Urinary bladder (tissue), 4 donors: Measurements from ENCODE around the gene NOS1AP. TPM values are rescaled to one million over a fixed set of nuclear protein-coding genes. Genes with fewer than 3 reads are reported as not detected.

Experiments
- DNase-seq: peaks from one replicate; pipeline ENCODE4 v3.0.0-alpha.2; 2015; ENCODE audit errors: extremely low spot score
- H3K27ac ChIP-seq: one replicate; pipeline ENCODE4 v1.5.1; 2013; ENCODE audit warnings: low read depth, mild to moderate bottlenecking, moderate library complexity
- H3K36me3 ChIP-seq: one replicate; pipeline ENCODE4 v1.6.1; 2013; ENCODE audit warnings: mild to moderate bottlenecking, moderate library complexity; ENCODE audit not compliant: insufficient read depth
- H3K4me1 ChIP-seq: one replicate; pipeline ENCODE4 v1.6.1; 2013; ENCODE audit warnings: mild to moderate bottlenecking, moderate library complexity; ENCODE audit not compliant: insufficient read depth
- H3K4me3 ChIP-seq: one replicate; pipeline ENCODE4 v1.5.1; 2013; ENCODE audit warnings: low read depth, low read length
- WGBS: extraction: QIAGEN DNeasy Blood & Tissue Kit; methylation state at CpG from one replicate; pipeline ENCODE4 v1.1.7; 2013; 5-methylcytosine and 5-hydroxymethylcytosine counted together
- polyA plus RNA-seq: library from polyadenylated mRNA; stranded (reverse); fragments of 200-250 nt; gene quantifications from one replicate; pipeline ENCODE4 v1.2.3, GENCODE V29; 2013
- total RNA-seq: library from RNA; depleted of rRNA; stranded (reverse); fragments of >200 nt; gene quantifications from one replicate; pipeline ENCODE4 v1.2.3, GENCODE V29; 2014
- donor health status: healthy with polysubstance abuse.
- donor health status: healthy.

Gene NOS1AP
- total and polyA plus RNA-seq, 2 donors, result 0.92 to 2.0 TPM

DNA sequence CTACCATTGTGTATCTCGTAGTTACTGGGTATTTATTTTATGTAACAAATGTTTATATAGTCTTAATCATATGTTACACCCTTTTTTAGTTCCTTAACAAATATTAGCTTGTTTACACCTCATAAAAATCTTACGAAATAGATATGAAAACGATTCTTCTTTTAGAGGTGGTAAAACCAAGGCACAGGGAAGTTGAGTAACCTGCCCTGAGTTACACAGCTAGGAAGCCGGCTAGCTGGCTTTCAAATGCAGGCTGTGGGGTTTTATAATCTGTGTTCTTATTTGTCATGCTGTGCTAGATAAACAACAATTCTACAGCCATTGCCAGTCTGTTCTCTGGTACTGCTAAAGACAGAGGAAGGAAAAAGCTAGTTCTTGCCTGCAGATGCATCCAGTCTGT lies 109.6 kb downstream of the NOS1AP start:
- DNase-seq, result no peak
- no peaks in the 10 kb centered on the region for H3K36me3 ChIP-seq
- H3K27ac ChIP-seq, result no peak overlapping the region
- H3K4me1 ChIP-seq, result no peaks in the 10 kb centered on the region
- WGBS, result 65% methylated on average over 4 of the region's 4 CpGs
- no peak overlapping the region for H3K4me3 ChIP-seq

DNA sequence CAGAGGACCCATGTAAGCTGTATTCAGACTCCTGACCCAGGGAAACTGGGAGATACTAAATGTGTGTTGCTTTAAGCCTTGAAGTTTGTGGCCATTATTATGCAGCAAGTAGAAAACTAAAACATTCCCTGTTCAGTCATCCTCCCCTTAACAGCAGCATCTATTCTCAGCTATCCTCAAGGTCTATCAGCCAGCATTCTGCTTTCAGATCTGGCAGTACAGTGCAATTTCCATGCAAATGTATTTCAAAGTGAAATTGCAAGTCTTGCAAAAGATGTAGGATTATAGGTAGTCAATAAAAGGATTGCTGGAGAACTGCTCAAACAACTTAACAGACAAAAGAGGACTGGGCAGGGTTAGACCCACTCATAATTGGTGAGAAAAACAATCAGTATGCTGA lies 111.3 kb downstream of the NOS1AP start:
- Histone ChIP-seq H3K27ac (no peak overlapping the region), H3K4me1 (no peaks in the 10 kb centered on the region), H3K4me3 (no peak overlapping the region), H3K36me3 (no peaks in the 10 kb centered on the region)
- DNase-seq, result no peak

DNA sequence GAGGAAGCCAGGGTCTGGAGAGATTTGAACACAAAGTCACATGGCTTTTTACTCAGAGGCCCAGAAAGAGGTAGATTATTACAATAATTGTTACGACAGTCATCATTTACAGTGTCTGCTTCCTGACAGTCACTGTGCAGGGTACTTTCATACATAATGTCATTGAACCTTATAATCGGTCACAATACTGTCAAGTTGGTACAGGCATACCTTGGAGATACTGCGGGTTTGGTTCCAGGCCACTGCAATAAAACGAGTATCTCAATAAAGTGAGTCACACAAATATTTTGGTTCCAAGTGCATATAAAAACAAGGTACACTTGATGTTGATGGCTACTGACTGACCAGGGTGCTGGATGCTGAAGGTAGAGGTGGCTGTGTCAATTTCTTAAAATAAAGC lies 112.6 kb downstream of the NOS1AP start:
- Histone ChIP-seq H3K27ac (no peak overlapping the region), H3K4me3 (no peak overlapping the region), H3K36me3 (no peaks in the 10 kb centered on the region), H3K4me1 (no peaks in the 10 kb centered on the region)
- WGBS, result 77% methylated on average over 4 of the region's 4 CpGs
- no peak for DNase-seq

DNA sequence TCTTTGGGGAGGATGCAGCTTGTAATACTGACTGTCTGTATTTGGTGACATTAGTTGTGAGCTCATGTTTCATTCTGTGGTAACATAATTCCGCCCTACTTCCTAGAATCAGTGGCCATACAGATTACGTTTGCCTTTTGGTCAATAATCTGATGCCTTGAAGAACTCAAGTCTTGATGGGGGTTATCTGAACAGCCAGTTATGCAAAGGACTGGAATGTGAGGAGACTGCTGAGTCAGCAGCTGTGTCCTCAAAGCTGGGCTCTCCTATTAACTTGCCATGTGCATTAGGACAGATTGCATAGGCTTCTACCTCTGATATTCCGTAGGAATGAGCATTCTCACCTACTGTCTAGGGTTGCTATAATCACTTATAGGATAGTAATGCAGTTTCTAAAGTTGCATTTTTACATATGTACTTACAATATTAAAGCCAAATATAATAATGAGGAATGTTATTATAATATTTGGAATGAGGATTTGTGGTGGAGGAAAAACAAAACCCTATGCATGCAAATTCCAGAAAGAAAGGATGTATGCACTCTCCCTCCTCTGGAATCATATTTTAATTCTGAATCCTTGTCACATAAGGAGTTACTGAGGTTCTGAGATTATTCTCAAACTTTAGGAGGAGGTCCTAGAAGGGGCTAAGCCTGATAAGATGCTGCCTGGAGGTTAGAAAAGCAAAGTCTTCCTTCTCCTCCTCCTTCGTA lies 116.0 kb downstream of the NOS1AP start:
- WGBS, result 73% methylated on average over 4 of the region's 4 CpGs
- Histone ChIP-seq H3K27ac (no peak overlapping the region), H3K4me3 (no peak overlapping the region), H3K36me3 (no peaks in the 10 kb centered on the region), H3K4me1 (no peaks in the 10 kb centered on the region)
- DNase-seq, result no peak

DNA sequence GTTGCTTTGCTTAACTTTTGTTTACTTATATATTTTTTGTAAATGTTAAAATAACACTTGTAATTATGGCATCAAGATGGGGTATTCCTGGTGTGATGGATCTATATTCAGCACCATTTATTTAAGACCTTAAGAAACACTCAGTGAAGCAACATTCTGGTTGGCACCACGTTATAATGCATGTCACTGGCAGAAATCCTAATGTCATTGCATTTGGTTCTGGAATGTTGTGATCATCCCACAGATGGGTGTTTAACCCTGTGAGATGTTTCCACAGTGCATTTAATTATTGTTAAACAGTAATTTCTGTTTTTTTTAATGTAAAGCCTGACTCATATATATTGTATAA lies 116.5 kb downstream of the NOS1AP start:
- no peak for DNase-seq
- 32% methylated on average over 1 of the region's 1 CpG for WGBS
- Histone ChIP-seq H3K4me3 (no peak overlapping the region), H3K4me1 (no peaks in the 10 kb centered on the region), H3K36me3 (no peaks in the 10 kb centered on the region), H3K27ac (no peak overlapping the region)

DNA sequence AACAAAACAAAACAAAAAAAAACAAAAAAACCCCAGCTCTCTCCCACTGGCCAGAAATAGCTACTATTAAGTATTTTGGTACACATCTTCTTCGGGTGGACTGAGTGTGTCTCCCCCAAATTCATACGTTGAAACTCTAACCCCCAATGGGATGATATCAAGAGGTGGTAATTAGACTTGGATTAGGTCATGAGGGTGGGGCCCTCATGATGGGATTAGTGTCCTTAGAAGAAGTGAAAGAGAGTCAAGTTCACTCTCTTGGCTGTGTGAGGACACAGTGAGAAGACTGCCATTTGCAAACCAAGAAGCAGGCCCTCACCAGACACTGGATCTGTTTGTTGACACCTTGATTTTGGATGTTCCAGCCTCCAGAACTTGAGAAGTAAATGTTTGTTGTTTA lies 116.9 kb downstream of the NOS1AP start:
- H3K4me3 ChIP-seq, result no peak overlapping the region
- DNase-seq, result no peak
- no peak overlapping the region for H3K27ac ChIP-seq
- no peaks in the 10 kb centered on the region for H3K36me3 ChIP-seq
- WGBS, result 74% methylated on average over 2 of the region's 2 CpGs
- no peaks in the 10 kb centered on the region for H3K4me1 ChIP-seq

DNA sequence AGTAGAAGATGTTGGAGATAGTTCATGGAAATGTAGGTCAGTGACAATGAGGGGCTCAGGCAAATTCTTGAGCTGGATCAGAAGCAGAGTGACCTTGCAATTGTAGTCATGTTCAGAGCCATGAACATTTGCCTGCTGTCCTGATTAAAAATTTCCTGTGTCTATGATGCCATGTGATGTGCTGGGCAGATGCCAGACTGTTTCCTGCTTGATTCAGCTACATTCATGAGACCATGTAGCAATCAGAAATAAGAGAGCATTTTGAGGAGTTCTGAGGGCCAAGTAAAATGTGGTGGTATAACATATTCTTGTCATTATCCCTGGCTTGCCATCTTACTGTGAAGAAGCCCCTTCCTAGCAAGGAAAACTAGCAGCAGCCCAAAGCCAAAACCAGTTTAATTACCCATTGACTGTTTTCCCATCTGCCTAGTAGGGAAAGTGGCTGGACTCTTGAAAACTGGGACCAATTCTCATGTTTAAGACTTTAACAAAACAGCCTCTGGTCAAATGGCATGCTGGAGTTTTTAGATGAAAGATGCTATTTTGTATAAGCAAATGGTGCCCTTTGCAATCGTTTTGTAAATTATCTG lies 118.3 kb downstream of the NOS1AP start:
- H3K4me3 ChIP-seq, result no peak overlapping the region
- 64% methylated on average over 1 of the region's 1 CpG for WGBS

DNA sequence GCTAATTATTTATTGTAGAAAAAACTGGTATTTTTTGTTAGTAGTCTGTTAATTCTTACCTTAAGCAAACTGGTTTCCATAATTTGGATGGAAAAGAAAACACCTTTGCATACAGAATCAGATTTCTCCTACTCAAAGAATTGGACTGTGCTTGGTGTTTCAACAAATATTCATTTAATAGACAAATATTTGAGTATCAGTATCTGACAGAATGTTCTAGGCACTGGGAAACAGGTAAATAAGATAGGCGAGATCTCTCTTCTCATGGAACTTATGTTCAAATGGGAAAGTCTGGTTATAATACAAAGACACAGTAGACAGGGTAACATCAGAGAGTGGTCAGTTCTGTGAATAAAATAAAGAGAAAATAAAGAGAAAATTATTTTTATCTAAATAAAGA lies 119.9 kb downstream of the NOS1AP start:
- Histone ChIP-seq H3K4me3 (no peak overlapping the region), H3K4me1 (no peaks in the 10 kb centered on the region), H3K27ac (no peak overlapping the region), H3K36me3 (no peaks in the 10 kb centered on the region)
- no peak for DNase-seq
- 95% methylated on average over 1 of the region's 1 CpG for WGBS

More for the DNA sequence above, 118.3 kb downstream of the NOS1AP start:
- Histone ChIP-seq H3K4me1 (no peaks in the 10 kb centered on the region), H3K27ac (no peak overlapping the region), H3K36me3 (no peaks in the 10 kb centered on the region)
- DNase-seq, result no peak

DNA sequence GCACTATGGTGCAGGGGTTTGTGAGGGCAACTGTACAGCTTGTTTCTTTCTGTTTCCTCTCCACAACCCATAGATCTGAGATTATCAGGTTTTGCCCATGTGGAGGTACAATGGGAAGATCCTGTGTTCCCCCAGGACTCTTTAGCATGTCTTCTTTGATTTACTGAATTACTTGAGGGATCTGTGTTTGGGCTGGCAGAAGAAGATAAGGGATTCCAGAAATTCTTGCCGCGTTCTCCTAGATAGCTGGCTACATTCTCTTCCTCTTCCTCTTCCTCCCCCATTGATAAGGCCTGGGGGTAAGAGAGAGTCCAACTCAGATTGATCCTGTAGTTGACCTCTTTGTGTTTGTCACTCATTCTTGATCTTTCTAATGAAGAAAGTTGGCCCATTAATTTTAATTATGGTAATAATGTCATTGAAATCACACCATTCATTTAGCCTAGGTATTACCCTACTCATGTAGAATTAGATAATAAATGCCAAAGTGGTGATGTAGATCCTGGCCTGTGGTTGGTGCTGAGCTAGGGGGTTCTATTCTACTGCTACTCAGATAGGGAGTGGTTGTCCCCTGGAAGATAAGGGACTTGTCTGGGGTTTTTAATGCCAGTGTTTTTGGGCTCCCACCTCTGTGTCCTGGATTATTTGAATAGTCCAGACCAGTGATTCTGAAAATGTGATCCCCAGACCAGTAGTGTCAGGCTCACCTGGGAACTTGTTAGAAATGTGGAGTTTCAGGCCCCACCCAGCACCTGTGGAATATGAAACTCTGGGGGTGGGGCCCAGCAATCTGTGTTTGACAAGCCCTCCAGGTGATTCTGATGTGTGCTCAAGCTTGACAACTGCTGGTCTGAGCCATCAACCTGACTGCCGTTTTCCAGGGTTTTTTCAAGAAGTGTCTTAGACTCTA lies 122.2 kb downstream of the NOS1AP start:
- WGBS, result 80% methylated on average over 3 of the region's 3 CpGs
- no peak overlapping the region for H3K4me3 ChIP-seq
- no peak overlapping the region for H3K27ac ChIP-seq
- H3K36me3 ChIP-seq, result no peaks in the 10 kb centered on the region
- H3K4me1 ChIP-seq, result no peaks in the 10 kb centered on the region
- no peak for DNase-seq

DNA sequence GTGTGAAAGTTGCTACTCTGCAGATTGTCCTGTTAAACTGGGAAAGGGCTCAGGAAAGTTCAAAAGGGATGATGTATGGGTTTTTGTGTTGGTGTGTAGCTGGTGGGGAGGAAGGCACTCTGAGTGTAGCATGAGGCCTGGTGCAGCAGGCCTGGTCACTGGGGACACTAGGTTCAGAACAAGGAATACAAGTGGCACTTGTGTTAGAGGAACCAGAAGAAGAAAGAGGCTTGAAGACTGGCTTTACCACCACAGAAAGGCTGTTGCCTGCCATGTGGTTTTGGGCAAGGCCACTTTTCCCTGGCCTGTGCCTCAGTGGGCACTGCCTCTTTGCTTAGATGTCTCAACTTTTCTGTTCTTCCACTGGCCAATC lies 122.8 kb downstream of the NOS1AP start:
- no peaks in the 10 kb centered on the region for H3K36me3 ChIP-seq
- no peaks in the 10 kb centered on the region for H3K4me1 ChIP-seq
- no peak overlapping the region for H3K27ac ChIP-seq
- H3K4me3 ChIP-seq, result no peak overlapping the region
- no peak for DNase-seq

DNA sequence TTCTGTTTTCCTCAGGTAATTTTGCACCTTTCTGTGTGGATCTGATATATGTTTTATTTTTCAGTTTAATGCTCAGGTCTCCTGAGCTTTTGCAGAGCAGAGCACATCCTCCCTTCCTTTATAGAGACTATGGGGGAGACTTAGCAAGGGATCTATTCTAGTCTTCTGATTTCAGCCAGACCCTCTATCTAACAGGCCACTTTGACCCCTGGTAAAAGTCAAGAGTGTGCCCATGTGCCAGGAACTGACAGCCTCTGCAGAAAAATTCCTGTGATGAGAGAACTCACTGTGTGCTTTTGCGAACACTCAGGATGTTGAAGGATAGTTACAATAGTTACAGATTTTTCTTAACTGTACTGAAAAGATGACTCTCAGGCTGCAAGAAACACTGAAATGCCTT lies 123.3 kb downstream of the NOS1AP start:
- H3K27ac ChIP-seq, result no peak overlapping the region
- no peaks in the 10 kb centered on the region for H3K4me1 ChIP-seq
- H3K4me3 ChIP-seq, result no peak overlapping the region
- no peaks in the 10 kb centered on the region for H3K36me3 ChIP-seq
- no peak for DNase-seq
- WGBS, result 89% methylated on average over 1 of the region's 1 CpG

DNA sequence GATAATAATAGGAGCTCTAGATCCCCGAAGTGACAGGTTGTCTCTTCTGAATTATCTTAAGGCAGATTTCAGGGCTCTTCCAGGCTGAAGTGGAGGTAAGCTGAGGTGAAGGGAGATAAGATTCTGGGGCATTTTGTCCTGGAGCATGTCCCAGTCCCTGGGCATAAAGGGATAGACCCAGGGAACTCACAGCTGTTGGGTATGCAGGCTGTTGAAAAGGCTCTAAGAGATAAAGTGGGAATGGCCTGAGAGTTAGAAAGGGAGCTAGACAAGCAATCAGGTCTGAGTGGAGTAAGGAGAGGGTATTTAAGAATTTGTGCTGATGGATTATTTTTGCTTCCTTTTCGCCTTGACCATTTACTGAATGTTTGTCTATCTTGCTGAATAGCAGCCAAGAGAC lies 123.7 kb downstream of the NOS1AP start:
- DNase-seq, result no peak
- WGBS, result 66% methylated on average over 2 of the region's 2 CpGs
- Histone ChIP-seq H3K4me3 (no peak overlapping the region), H3K4me1 (no peaks in the 10 kb centered on the region), H3K27ac (no peak overlapping the region), H3K36me3 (no peaks in the 10 kb centered on the region)

DNA sequence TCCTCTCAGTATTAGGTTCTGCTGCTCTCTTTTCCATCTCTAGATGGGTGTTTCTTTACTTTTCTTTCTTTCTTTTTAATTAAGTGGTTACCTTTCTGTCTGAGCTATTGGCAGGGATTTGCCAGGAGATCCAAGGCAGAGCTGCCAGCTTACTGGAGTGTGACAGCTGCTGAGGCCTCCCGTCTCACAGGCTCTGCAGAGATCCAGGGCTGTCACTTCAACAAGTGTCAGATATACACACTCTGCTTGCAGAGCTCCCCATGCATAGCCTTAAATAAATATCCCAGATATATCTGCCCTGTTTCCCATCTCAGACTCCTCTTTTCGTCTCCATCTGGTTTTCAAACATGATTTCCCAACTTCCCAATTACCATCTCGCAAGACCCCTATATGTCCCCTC lies 124.3 kb downstream of the NOS1AP start:
- H3K36me3 ChIP-seq, result no peaks in the 10 kb centered on the region
- H3K27ac ChIP-seq, result no peak overlapping the region
- no peak for DNase-seq
- no peak overlapping the region for H3K4me3 ChIP-seq
- 60% methylated on average over 3 of the region's 3 CpGs for WGBS
- no peaks in the 10 kb centered on the region for H3K4me1 ChIP-seq

DNA sequence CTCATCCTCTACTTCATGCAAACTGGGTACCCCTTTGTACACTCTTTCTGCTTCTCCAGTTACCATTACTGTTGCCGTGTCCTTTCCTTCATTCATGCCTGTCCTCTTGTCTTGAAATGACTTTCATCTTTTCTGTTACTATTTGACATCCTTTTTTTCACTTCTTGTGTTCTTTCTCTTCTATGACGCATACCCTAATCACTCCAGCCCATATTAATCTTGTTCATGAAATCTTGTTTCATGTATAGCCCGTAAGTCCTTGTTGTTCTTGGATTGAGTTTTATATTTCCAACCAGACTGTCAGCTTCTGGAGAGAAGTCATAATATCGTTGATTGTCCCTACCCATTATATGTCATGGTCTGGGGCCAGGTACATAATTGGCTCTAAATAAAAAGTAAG lies 126.1 kb downstream of the NOS1AP start:
- WGBS, result 85% methylated on average over 4 of the region's 4 CpGs
- no peak overlapping the region for H3K27ac ChIP-seq
- no peak for DNase-seq
- no peaks in the 10 kb centered on the region for H3K4me1 ChIP-seq
- H3K4me3 ChIP-seq, result no peak overlapping the region
- no peaks in the 10 kb centered on the region for H3K36me3 ChIP-seq
